ENCODE results near the gene NCS1.

DNA sequence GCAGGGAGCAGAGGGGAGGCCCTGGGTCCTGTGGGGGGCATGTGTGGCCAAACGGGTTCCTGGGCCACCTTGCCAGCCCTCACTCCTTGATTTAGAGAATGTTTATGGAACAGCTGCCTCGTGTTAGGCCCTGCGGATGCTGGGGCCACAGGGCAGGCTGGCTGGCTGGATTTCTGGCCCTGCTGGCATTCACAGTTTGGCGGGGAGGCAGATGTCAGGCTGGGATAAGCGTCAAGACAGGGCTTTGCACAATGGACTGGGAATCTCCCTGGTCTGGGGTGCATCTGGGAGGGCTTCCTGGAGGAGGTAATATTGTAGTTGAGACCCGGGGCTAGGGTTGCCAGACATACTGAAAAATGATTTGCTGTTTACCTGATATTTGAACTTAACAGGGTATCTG is 13.8 kb downstream of the NCS1 start:
- TF ChIP-seq, protein P1, sequence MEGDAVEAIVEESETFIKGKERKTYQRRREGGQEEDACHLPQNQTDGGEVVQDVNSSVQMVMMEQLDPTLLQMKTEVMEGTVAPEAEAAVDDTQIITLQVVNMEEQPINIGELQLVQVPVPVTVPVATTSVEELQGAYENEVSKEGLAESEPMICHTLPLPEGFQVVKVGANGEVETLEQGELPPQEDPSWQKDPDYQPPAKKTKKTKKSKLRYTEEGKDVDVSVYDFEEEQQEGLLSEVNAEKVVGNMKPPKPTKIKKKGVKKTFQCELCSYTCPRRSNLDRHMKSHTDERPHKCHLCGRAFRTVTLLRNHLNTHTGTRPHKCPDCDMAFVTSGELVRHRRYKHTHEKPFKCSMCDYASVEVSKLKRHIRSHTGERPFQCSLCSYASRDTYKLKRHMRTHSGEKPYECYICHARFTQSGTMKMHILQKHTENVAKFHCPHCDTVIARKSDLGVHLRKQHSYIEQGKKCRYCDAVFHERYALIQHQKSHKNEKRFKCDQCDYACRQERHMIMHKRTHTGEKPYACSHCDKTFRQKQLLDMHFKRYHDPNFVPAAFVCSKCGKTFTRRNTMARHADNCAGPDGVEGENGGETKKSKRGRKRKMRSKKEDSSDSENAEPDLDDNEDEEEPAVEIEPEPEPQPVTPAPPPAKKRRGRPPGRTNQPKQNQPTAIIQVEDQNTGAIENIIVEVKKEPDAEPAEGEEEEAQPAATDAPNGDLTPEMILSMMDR (conservative IDR thresholded peaks at IDR 0.05 in 1 of 2, IDR thresholded peaks at IDR 0.05 in 1 of 2; ENCODE audit: low read depth in 1 of 2, low read length in 2 of 2): no peak
- no peak for TF ChIP-seq EZH2 (IDR thresholded peaks at IDR 0.05; ENCODE audit: low read length, missing control alignments)

All from fibroblast of lung (primary cell).